ENCODE data around the gene IL33.

IL33 gene

DNA sequence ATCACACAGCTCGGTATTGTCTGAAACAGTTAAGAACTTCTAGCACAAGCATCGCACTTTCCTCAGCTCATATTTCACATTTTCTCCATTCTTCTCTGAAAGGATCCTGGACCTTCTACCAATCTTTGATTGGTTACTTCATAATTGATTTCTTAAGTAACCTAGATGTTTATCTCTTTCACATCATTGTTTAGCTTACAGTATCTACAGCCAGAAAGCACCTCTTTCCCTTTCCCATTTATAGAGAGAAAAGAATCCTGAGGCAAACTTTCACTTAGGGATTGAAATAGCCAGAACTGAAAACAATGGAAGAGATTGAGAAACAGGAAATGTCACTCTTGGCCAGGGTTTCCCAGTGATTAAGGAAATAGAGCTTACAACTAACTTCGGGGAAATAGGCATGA lies 2.5 kb downstream of the IL33 start:
- ATAC-seq, result no peak

DNA sequence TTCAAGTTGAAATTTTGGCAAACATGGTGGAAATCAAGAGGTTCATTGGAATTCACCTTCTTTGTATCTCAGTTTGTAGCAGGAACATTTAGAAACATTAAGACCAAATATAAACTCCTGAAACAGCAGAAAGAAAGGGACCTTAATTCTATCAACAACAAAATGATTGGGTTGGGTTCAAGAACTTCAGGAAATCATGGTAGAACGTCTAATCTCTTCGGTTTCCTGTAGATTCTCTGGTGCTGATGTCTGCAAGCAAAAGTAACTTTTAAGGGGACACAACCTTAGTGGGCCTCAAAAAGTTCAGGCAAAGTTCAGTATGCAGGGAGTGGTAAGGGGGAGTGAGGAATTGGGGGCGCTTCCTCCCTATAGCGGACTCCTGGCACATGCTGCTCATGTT lies 3.4 kb downstream of the IL33 start:
- no peak for ATAC-seq

DNA sequence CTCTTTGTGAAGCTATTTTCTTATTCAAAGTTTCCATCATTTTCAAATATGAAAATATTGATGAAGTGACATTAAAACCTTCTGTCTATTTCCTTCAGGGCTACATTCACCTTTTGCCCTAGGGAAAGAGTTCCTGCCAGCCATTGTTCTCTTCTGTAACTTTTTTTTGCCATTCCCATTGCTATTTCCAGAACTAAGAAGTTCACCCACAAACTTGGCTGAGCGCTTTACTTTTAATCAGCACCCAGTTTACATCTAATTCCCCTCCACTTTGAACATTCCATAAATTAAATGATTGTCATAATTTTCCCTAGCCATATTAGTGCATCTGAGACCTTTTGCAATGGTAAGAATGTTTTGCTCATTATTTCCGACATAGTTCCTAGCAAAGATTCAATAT lies 4.4 kb downstream of the IL33 start:
- no peak for ATAC-seq

DNA sequence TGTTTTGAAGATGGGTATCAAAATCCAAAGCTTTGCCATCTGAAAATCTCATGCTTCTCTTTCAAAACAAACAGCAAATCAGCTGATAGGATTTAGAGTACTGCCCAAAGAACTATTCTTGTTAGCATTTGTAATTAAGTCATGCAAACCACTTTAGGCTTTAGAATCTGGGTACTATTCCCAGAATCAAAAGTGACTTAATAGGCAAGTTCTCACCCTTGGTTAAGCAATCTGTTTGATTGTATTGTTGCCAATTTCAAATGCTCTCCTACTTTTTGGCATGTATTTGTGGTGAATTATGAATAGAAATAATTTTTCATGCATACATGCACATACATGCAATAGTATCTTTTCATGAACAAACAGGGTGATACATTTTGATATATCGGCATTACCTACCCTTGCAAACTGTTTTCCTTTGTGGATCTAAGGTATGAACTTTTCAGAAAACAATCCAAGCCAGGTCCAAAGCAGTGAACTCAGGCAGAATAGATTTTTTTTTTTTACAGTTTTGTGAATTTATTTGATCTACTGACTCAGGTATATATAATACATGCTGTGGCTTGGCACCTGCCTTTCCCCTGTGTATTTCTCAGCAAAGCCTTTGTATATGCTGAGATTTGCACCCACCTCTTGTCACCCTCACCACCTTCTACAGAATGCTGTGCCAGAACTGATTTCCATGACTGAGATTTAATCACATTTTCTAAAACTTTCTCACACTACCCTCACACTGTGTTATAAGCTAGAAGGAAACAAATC lies 9.0 kb downstream of the IL33 start:
- ATAC-seq, result no peak

DNA sequence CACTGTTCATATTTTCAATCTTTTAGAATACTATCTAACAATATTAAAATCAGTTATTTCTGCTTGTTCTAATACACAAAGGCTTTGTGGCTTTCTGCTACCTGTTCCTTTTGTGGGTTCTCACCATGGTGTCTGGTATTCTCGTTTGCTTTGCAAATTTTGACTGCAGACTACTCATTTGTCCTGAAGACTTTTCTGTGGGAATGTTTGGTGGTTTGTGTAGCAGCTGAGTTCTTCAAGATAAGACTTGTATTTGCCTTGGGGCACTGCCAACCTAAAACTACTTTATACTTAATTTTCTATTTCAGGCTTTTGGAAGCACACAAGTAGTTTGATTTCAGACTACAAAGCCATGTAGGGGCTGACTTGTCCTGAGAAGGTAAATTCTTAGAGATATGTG lies 11.1 kb downstream of the IL33 start:
- ATAC-seq, result no peak

DNA sequence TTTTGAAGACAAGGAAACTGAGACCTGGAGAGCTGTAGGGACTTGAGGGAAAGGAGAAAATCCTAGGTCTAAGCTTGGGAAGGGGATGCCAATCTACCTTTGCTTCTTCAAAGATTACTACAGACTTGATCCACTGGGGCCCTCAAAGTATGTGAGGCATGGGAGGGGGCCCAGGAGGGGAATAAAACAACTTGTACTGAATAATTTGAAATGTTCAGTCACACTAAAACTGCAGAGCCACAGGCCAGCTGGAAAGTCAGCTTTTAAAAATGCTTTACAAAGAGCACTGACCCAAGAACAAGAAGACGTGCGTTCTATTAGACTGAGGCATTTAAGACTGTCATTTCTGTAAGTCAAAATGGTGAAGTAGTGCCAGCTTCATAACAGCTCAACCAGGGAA lies 13.6 kb downstream of the IL33 start:
- ATAC-seq, result no peak

DNA sequence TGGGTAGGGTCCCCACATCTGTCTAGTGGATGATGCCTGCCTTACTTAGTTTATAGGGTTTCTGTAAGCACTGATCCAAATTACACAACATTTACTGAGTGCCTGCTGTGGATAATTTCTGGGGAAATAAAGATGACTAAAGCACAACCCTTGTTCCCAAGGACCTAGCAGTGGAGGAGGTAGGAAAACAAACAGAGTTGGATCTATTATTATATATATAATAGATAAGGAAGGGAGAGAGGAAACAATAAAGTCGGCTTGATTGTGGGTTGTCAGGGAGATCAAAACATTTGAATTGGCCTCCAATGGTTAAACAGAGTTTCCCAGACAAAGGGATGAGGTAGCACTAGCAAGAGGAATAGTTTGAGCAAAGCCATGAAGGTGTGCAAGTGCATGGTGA lies 14.0 kb downstream of the IL33 start:
- ATAC-seq, result no peak

DNA sequence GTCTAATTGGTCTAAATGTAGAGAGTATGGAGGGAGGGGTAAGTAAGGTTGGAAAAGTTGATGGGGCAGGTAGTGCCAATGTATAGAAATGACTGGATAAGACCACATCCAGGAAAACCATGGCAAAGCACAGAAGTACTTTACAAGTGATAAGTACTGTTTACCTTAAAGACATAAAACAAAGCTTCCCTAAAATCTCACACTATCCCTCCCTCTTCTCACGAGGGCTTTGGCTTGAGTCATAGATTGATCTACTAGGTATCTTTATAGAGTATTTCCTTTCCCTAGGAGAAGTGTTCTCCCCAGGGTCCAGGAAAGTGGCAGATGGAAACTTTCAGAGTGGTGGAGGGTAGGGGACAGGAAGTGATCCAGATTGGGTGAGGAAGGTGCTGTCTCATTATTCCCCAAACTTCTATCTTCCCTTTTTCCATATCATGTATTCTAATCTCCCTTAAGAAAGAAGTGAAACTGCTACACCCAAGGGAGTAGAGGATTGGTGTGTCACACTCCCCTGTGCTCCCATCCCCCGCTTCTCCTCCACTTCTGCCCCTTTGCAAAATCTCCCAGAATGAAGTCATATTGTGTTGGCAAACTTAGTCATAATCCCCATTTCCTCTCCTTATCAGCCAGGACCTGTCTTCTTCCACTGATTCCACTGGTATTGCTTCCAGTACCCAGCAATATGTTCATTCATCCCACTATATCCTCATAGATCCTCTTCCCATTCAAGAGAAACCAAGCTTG lies 14.6 kb downstream of the IL33 start:
- ATAC-seq, result no peak

DNA sequence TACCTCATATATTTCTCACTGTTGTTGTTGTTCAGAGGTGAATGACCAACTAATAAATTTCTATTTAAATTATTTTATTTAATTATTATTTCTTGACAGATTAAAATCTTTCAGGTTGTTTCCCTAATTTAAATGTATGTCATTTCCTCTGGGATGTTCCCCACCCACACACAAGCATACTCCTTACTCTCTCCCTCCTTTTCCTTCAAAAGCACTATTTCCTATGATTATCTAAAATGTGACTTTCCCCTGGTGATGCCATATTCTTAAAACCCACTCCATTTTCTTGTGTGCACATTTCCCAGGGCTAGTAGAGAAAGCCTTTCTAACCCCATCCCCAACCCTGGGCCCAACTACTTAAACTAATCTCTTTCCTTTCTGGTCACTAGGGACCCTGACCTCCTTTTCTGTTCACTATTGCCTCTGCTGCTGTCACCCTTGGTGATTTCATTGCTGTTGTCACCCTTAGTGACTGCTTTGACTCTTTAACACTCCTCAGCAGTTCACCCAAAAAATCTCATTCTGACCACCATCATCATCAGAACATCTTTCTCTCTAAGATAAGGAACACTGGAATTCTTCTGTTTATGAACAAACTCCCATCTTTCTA lies 16.8 kb downstream of the IL33 start:
- ATAC-seq, result no peak

DNA sequence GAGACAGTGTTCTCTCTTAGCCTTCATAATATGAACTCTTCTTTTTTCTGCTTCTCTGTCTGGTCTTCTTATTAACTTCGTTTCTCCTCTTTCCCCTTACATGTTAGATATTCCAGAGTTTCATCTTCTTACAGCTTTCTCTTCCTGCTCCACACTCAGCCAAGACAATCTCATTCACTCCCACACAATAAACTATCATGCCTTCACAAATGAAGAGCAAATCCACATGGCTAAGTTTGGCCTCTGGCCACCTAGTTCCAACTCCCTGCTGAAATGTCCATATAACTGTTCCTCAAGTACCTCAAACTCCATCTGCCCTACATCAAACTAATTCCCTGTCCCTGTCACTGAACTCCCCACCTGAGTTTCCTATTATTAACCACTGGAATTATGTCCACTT lies 18.4 kb downstream of the IL33 start:
- ATAC-seq, result no peak

DNA sequence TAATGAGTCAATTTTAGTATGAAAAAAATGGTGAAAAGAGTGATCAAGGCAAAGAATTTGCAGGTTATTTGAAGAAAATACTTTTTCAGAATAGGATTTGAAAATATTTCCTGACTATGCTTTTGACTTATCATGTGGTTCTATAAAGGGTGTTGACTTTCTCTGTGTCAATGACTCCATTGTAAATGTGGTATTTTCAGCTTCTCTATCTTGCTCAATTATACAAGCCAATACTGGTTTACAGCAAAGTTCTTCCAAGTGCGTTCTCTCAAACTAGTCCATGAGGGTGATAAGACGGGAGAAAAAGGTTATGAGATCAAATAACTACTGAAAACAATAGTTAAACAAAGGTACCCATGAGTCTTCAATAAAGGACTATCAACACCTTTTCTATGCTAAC lies 21.7 kb downstream of the IL33 start:
- ATAC-seq, result no peak

DNA sequence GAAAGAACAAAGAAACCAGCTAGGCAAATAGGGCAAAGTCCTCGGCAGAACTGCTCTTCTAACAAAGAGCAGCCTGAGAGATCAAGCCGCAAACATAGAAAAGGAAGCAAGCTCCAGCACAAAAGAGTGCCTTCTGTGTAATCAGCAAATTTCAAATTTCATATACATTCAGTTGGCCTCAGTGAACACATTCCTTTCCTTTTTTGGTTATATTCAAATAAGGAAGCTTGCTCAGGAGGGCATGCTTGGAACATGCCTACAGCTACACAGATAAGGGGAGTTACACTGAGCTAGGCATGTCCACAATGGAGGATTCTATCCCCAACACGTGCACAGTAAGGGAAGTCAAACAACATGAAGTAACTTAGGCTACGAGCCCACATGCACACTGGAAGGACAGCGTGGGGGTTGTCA lies 23.4 kb downstream of the IL33 start:
- no peak for ATAC-seq

DNA sequence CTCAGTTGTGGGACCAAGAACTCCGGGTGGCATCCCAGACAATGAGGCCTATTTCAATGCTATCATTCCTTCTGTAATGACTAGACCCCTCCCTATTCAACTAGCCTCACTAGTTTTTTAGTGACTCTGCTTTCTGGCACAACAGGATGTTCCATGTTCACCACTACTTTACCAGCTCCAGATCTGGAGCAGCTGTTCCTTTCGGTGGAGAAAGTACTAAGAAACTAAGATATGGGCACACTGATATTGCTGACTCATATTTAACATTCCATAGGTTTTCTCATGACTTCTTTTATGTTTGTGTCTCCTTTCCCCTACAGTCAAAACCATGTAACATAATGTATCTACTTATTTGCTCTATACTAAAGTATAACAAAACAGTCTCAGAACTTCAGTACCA lies 24.1 kb downstream of the IL33 start:
- no peak for ATAC-seq

DNA sequence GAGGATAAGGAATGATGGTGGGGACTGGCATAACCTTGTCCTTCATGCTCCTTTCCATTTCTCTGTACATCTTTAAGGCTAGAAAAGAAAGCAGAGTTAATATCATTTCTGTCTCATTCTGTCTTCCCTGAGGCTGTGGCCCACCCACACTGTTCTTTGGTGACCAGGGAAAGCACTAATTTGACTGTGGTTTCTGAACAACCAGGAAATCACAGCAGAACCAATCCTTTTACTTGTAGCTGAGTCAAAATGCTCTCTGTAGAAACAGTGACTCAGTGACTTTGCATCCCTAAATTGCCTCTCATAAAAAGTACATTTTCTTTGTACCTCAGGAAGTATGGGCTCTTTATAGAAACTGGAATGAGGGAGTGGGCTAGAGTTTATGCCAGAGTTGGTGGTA lies 28.1 kb downstream of the IL33 start:
- peak in 1 of 2 donors; percentile 17 for ATAC-seq

DNA sequence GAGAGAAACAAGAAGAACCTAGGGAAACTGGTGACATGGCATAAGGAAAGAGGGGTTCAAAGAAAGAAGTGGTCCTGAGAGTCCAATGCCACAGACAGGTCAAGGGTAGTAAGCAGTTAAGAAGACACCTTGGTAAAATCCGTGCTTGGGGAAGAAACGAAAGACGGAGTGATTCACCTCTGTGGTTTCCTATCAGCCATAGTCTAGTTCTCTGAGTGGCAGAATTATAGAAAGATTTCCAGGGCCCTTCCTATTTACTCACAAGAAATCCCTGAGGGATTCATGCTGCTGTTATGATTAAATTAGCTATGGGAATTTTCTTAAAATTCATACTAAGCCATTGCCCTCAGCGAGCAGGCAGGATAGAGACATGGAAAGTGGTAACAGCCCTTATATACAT lies 31.7 kb downstream of the IL33 start:
- no peak for ATAC-seq

DNA sequence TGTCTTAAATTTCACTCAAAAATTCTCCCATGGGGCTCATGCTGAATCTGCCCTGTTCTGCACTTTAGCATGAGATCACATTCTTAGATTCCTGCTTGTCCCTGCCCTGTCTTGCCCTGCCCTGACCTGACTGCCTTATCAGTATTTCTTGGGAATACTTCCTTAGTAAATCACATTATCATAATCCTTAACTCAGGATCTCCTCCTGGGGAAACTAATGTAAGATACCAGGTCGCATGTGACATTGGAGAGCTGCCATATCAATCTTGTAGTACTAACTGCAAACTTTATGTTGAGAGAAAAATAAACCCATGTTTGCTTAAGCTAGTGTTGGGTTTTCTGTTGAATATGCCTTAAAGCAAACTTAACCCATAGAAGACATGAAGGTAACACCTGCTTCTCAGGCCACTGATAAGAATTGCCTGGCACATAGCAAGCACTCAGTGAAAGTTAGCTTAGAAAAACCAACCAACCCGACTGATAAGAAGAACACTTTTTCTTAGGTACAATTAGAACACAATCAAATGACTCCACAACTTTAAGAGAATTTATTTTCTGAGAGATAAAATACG lies 53.3 kb downstream of the IL33 start:
- ATAC-seq, result no peak

DNA sequence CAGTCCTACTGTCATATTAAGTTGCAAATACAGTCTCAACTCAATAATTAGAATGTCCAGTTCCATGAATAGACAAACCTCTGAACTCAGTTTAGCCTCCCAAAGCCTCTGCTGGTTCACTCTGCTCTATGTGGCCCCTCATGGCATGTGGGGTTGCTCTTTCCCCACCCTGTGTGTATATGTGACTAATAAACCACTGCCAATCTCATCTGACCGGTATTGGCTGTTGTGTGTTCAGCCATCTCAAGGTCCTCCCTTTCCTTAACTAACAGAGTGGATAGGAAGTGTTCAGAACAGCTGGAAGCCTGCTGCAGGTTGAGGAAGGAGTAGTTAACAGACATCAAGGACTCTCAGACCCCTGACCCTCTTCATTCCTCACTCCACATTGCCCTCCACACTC lies 55.3 kb downstream of the IL33 start:
- no peak for ATAC-seq

DNA sequence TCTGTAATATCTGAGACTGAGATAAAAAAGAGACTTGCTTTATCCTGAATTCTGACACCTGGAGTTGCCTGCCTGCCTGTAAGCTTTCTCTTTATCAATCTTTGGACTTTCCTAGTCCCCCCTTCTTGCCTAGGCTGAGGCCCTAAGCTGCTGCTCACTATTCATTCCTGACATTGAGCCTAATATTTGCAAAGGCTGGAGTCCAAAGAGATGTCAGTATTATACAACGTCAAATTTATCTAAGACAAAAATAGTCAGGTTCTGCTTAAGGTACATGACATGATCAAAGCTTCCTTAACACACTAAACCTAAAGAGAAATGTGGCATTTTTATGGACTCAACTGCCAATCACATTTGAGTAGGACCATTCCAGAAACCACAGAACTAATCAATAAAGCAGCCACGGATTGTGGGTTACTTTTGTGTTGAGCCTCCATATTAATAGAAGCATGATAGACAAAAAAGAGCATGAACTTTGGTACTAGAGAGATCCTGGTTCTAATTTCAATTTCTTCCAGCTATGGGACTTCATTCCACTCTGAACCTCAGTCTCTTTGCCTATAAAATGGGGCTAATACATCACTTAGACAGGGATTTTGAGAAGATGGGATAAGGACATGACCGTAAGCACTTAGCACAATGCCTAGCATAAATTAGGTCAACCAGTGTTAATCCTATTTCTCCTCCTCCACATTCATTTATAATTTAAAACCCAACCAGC lies 56.1 kb downstream of the IL33 start:
- no peak for ATAC-seq

DNA sequence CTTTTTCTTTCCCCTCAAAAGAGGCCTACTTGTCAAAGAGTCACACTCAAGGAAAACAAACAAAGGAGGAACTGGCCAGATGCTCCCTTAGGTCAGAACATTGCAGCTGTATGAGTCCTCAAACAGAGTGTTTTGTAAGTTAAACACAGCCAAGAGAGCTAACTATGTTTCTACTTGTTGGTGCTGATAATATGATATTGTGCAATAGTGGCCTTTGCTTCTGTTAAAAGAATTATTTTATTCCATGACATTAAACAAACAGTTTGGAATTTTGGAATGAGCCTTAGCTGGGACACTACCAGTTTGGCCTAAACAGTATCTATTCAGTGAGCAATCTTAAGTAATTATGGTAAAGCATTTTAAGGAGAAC lies 56.6 kb downstream of the IL33 start:
- ATAC-seq, result no peak

DNA sequence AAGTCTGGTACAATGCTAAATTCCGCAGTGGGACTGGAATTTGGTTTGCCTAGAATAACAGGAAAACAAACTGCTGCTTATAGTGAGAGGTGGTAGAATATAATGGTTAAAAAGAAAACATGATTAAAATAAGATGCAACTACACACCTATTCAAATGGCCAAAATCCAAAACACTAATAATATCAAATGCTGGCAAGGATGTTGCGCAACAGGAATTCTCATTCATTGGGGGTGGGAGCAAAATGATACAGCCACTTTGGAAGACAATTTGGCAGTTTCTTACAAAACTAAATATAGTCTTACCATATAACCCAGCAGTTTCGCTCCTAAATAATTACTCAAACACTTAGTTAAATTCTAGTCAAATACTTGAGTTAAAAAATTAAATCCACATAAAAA lies 61.8 kb downstream of the IL33 start:
- no peak for ATAC-seq

DNA sequence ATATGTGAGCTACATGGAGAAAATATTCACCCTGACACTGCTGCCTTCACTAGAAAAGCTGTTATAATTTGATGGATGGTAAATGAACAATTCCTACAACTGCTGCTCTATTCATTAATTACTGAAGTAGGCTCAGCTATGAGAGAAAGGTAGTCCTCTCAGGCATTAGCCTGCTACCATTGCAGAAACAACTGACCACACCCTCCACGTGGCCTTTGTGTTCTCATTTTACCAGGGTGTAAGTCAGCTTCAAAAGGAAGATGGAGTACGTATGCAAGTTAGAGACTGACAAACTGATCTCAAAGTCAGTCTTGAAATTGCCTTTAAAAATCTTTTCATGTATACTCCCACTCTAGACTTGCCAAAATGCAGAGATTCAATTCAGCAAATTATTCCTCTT lies 86.3 kb downstream of the IL33 start:
- ATAC-seq, result no peak

DNA sequence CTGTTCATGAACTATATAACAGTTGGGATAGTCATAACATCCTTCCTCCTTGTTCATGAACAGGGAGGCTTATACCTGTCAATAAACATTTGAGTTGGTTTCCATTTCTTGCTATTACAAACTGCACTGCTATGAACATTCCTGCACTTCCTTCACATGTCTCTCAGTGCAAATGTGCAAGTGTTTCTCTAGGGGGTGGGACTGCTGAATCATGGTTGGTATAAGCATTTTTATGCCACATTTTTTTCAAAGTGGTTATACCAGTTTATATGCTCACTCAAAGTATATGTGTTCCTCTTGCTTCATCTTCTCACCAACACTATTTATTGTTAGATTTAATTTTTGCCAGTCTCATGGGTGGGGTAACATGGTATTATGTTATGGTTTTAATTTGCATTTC lies 86.8 kb downstream of the IL33 start:
- ATAC-seq, result no peak

DNA sequence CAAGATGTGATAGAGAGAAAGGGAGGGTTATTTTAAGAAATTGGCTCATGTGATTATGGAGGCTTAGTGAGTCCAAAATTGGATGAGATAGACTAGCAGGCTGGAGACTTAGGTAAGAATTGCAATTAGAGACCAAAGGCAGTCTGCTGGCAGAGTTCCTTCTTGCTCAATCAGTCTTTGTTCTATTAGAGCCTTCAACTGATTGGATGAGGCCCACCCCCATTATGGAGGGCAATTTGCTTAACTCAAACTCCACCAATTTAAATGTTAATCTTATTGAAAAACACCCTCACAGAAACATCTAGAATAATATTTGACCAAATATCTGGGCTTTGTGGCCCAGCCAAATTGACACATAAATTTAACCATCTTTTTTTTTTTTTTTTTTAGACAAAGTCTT lies 88.6 kb downstream of the IL33 start:
- no peak for ATAC-seq

Measured in activated CD4-positive, CD25-positive, alpha-beta regulatory T cell treated with anti-CD3 and anti-CD28 coated beads, Interleukin-2, amount 50 U/mL, for 24 hours (primary cell).